Activated CD4-positive, alpha-beta memory T cell treated with anti-CD3 and anti-CD28 coated beads for 36 hours (primary cell): ENCODE results near the gene PTPN20. TPM values are rescaled to one million over a fixed set of nuclear protein-coding genes. Genes with fewer than 3 reads are reported as not detected.
"Not testable (repeated sequence)": the region's sequence is repeated elsewhere in the genome, so short reads cannot be mapped to it uniquely, and the experiment has no call there.

ENCODE experiments used
- CTCF ChIA-PET: fragments of 350-600 bp; sonication (Branson Sonifier 250); formaldehyde crosslinking; loops from one replicate; lab custom pipeline; 2021; ENCODE audit warnings: antibody characterized with exemption, inconsistent platforms; lab: Charles Lee
- POLR2A ChIA-PET: fragments of 350-600 bp; sonication (Branson Sonifier 250); formaldehyde crosslinking; loops from one replicate; lab custom pipeline; 2021; ENCODE audit warnings: antibody characterized with exemption; lab: Charles Lee
- DNase-seq: peaks from one replicate; pipeline ENCODE4 v3.0.0-alpha.2; 2020
- H3K27ac Mint-ChIP-seq: one replicate; pipeline ENCODE4 v1.8.0; 2021; ENCODE audit warnings: mixed read lengths
- H3K27me3 Mint-ChIP-seq: one replicate; pipeline ENCODE4 v1.8.0; 2021; ENCODE audit warnings: mixed read lengths
- H3K36me3 Mint-ChIP-seq: one replicate; pipeline ENCODE4 v1.8.0; 2021; ENCODE audit warnings: mixed read lengths
- H3K4me1 Mint-ChIP-seq: one replicate; pipeline ENCODE4 v1.8.0; 2021; ENCODE audit warnings: low read depth, mixed read lengths
- H3K4me3 Mint-ChIP-seq: one replicate; pipeline ENCODE4 v1.8.0; 2021; ENCODE audit warnings: mild to moderate bottlenecking, mixed read lengths
- H3K9me3 Mint-ChIP-seq: one replicate; pipeline ENCODE4 v1.8.0; 2021; ENCODE audit warnings: mixed read lengths
- intact Hi-C: fragments of 100-400 bp; cut with micrococcal nuclease; formaldehyde crosslinking; loops from one replicate; pipeline ENCODE4 v1.15.1; 2023
- total RNA-seq, 2 experiments: library from RNA; stranded (reverse); gene quantifications; one replicate each; pipeline ENCODE4 v1.2.3, GENCODE V29; 2021

The PTPN20 gene
- total RNA-seq, 2 experiments from 2014 or later, result 1.4 to 1.5 TPM

DNA sequence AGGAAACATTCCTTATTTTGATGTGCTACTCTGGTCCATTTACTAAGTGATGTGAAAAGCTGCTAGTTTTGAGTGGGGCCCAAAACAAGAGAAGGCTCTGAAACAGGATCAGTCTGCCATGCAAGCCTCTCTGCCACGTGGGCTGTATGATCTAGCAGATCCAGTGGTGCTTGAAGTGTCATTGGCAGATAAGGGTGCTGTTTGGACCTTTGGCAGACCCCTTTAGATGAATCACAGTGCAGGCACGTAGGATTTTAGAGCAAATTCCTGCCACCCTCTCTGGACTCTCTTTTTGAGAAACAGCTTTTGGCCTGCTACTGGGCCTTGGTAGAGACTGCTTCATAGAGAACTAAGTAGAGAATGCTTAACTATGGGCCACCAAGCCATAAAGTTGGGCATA is 69.0 kb downstream of the PTPN20 start:
- H3K4me3 Mint-ChIP-seq, H3K9me3 Mint-ChIP-seq, H3K4me1 Mint-ChIP-seq, H3K27ac Mint-ChIP-seq, H3K27me3 Mint-ChIP-seq, POLR2A ChIA-PET, H3K36me3 Mint-ChIP-seq, intact Hi-C loops, CTCF ChIA-PET, DNase-seq: not testable (repeated sequence)

GRCh38 chr10:46987233-46987924 is 76.2 kb downstream of the PTPN20 start:
- H3K4me1 Mint-ChIP-seq, H3K27ac Mint-ChIP-seq, CTCF ChIA-PET, POLR2A ChIA-PET, intact Hi-C loops, H3K4me3 Mint-ChIP-seq, H3K27me3 Mint-ChIP-seq, H3K9me3 Mint-ChIP-seq, DNase-seq, H3K36me3 Mint-ChIP-seq: not testable (repeated sequence)

DNA sequence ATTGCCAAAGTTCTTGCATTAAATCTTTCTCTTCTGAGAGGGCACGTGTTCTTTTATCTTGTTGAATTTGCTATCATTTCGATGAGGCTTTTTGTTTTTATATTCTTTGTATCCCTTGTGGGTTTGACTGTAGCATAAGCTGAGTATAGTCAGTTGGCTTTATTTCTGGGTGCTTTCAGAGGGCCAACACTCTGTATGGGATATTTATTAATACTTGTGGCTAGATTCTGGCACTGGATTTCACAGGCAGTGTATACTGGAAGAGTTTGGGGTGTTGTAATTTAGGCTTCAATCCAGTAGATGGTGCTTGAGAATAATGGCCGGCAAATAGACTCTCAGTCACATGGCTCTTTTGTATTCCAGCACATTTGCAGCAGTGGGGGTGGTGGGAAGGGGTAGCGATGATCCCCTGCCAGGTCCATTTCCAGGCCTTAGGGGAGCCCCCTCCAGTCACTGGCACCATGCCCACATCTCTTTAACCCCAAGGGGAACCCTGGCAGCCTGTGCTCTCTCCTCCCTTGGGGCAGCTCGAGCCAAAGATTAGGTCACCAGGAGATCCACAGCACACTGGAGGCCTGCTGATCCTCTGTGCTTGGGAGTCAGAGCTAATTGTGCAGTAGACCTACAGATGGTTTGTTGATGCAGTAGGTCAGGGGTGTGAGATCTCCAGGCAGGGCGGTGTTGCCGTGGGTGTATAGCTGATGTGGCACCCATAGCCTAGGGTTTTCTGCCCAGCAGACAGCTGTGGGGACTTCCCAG is 81.8 kb downstream of the PTPN20 start:
- Mint-ChIP-seq H3K27ac (no peak overlapping the region), H3K9me3 (peaks cover 3% of the 10 kb centered on the region), H3K4me3 (no peak overlapping the region), H3K4me1 (no peaks in the 10 kb centered on the region), H3K36me3 (peaks cover 4% of the 10 kb centered on the region), H3K27me3 (peaks cover 8% of the 10 kb centered on the region)
- no peak for DNase-seq
- CTCF ChIA-PET, result interaction anchor here (0.6 to 2.1 kb wide), 3 partner anchors 55 to 331 kb away, joined by 3 to 8 read pairs (median 4); no protein-coding TSS in a partner anchor
- intact Hi-C loops, result no loop called here
- POLR2A ChIA-PET, result no interaction called here

GRCh38 chr10:46995234-46995633 is 84.0 kb downstream of the PTPN20 start:
- ChIA-PET POLR2A (no interaction called here), CTCF (interaction anchor here (1.2 to 2.8 kb wide), 3 partner anchors 30 to 346 kb away, joined by 3 to 11 read pairs (median 4); no protein-coding TSS in a partner anchor)
- DNase-seq, result no peak
- Mint-ChIP-seq H3K4me1 (no peaks in the 10 kb centered on the region), H3K36me3 (peaks cover 4% of the 10 kb centered on the region), H3K27ac (no peak overlapping the region), H3K4me3 (no peak overlapping the region), H3K27me3 (peaks cover 12% of the 10 kb centered on the region), H3K9me3 (peaks cover 3% of the 10 kb centered on the region)
- intact Hi-C loops, result no loop called here

GRCh38 chr10:46998192-46998591 is 87.0 kb downstream of the PTPN20 start:
- no peak overlapping the region for H3K4me3 Mint-ChIP-seq
- DNase-seq, result no peak
- peaks cover 4% of the 10 kb centered on the region for H3K36me3 Mint-ChIP-seq
- peaks cover 3% of the 10 kb centered on the region for H3K9me3 Mint-ChIP-seq
- no peaks in the 10 kb centered on the region for H3K4me1 Mint-ChIP-seq
- H3K27me3 Mint-ChIP-seq, result peaks cover 18% of the 10 kb centered on the region
- no peak overlapping the region for H3K27ac Mint-ChIP-seq
- CTCF ChIA-PET, result interaction anchor here (2.8 kb wide), 1 partner anchor 27 kb away, joined by 11 read pairs; no protein-coding TSS in a partner anchor
- intact Hi-C loops, result no loop called here
- POLR2A ChIA-PET, result no interaction called here

DNA sequence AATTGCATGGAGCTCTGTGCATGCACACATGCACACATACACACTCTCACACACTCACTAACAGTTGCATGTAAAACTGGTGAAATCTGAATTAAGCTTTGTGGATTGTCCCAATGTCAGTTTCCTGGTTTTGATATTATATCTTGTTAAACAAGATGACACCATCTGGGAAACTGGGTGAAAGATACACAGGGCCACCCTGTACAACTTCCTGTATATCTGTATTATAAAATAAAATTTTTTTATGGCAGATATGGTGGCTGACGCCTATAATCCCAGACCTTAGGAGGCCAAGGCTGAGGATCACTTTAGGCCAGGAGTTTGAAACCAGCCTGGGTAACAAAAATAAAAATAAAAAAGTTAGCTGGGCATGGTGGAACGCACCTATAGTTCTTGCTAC is 87.4 kb downstream of the PTPN20 start:
- no peak overlapping the region for H3K4me3 Mint-ChIP-seq
- intact Hi-C loops, result no loop called here
- ChIA-PET CTCF (no interaction called here), POLR2A (no interaction called here)
- H3K27ac Mint-ChIP-seq, result no peak overlapping the region
- DNase-seq, result no peak
- H3K27me3 Mint-ChIP-seq, result peaks cover 19% of the 10 kb centered on the region
- H3K36me3 Mint-ChIP-seq, result peaks cover 4% of the 10 kb centered on the region
- H3K9me3 Mint-ChIP-seq, result peaks cover 3% of the 10 kb centered on the region
- H3K4me1 Mint-ChIP-seq, result no peaks in the 10 kb centered on the region

DNA sequence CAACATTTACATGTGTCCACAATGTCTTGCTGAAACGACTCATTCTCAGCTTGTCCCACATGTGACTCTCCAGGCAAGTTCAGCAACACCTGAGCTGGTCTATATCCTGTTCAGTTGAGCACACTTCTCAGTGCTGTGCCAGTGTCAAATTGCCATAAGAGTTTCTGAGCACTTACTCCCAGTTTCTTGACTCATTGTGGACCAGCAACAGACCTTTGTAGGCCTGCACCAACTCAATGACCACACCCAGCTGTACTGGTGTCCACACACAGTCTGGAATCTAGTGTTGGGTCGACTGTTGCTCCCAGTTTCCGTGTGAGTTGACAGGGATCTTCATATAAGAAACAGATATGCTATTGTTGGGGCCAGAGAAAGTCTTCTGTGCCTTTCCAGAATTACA is 88.0 kb downstream of the PTPN20 start:
- POLR2A ChIA-PET, result no interaction called here
- peaks cover 3% of the 10 kb centered on the region for H3K9me3 Mint-ChIP-seq
- intact Hi-C loops, result no loop called here
- H3K36me3 Mint-ChIP-seq, result peaks cover 4% of the 10 kb centered on the region
- no peak overlapping the region for H3K4me3 Mint-ChIP-seq
- CTCF ChIA-PET, result no interaction called here
- no peaks in the 10 kb centered on the region for H3K4me1 Mint-ChIP-seq
- H3K27ac Mint-ChIP-seq, result no peak overlapping the region
- no peak for DNase-seq
- H3K27me3 Mint-ChIP-seq, result peaks cover 19% of the 10 kb centered on the region

DNA sequence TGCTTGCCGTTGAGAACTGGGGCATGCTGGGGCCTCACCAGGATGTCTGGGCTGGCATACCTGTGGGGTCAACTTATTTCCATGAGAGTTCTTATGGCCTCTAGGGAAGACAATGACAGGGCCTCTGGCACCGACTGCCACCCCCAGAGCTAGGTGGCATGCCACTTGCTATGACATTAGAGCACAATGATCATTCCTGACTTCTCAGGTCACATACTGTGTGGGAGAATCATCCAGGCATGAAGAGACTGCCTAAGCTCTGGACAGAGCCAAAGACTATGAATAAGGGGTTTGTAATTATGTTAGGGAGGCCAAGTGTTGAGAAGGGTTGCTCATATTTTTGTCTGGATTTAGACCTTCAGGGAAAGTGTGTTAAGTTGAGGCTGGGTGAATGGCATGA is 97.5 kb downstream of the PTPN20 start:
- H3K4me1 Mint-ChIP-seq, result no peaks in the 10 kb centered on the region
- no peak overlapping the region for H3K27ac Mint-ChIP-seq
- no peaks in the 10 kb centered on the region for H3K9me3 Mint-ChIP-seq
- ChIA-PET CTCF (interaction anchor here (1.1 kb wide), 1 partner anchor 16 kb away, joined by 4 read pairs; no protein-coding TSS in a partner anchor), POLR2A (no interaction called here)
- no peak for DNase-seq
- no peaks in the 10 kb centered on the region for H3K36me3 Mint-ChIP-seq
- H3K27me3 Mint-ChIP-seq, result peaks cover 13% of the 10 kb centered on the region
- no peak overlapping the region for H3K4me3 Mint-ChIP-seq
- intact Hi-C loops, result no loop called here

DNA sequence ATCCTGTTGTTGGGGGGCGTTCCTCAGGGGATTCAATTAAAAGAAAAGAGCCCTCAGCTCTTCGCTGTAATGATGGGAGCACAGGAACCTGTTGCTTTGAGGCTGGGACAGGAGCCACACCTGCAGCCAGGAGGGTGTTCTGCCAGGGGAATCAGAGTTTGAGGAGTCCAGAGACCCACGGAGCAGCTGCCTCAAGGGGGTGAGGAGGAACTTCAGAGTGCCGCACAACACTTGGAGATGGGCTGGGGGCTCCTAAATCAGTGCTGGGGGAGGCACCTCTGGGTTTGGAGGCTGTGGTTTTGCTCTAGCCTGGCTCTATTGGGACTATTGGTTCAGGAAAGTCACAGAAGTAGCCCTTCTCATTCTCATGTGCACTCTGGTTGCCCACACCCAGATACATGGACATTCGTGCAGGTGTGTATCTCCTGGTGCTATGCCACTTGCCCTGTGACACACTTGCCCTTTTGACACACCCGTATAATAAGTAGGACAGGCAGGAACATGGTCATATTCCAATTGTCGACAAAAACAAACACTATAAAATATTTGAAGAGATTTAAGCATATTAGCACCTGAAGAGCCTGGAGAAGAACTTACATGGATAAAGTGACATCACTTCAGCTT is 98.1 kb downstream of the PTPN20 start:
- Mint-ChIP-seq H3K9me3 (no peaks in the 10 kb centered on the region), H3K27ac (no peak overlapping the region), H3K36me3 (no peaks in the 10 kb centered on the region), H3K27me3 (peaks cover 13% of the 10 kb centered on the region), H3K4me1 (no peaks in the 10 kb centered on the region), H3K4me3 (no peak overlapping the region)
- CTCF ChIA-PET, result interaction anchor here (1.1 kb wide), 1 partner anchor 15 kb away, joined by 4 read pairs; no protein-coding TSS in a partner anchor
- DNase-seq, result no peak
- intact Hi-C loops, result no loop called here
- POLR2A ChIA-PET, result no interaction called here

GRCh38 chr10:47010036-47010435 is 98.8 kb downstream of the PTPN20 start:
- Mint-ChIP-seq H3K9me3 (no peaks in the 10 kb centered on the region), H3K4me1 (no peaks in the 10 kb centered on the region), H3K36me3 (no peaks in the 10 kb centered on the region), H3K27me3 (peaks cover 13% of the 10 kb centered on the region), H3K4me3 (no peak overlapping the region), H3K27ac (no peak overlapping the region)
- POLR2A ChIA-PET, result no interaction called here
- no peak for DNase-seq
- CTCF ChIA-PET, result interaction anchor here (0.9 kb wide), 1 partner anchor 15 kb away, joined by 4 read pairs; no protein-coding TSS in a partner anchor
- intact Hi-C loops, result no loop called here

DNA sequence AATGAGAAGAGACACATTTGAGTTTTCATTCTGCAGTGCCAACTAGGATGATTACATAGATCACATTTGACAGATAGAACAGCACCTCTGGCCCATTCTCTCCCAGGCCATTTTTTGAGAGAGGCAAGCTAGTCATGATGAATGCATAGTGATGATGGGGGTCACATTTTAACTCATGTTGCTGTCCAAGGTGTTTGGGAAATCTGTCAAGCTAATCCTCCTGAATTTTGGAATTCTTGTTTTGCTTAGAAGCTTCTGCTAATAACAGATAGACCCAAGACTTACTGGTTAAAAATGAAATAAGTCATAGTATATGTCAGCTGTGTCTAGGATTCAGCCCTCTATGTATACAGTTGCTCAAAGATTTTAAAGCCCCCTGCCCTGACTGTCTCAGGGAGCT is 101.0 kb downstream of the PTPN20 start:
- no peaks in the 10 kb centered on the region for H3K36me3 Mint-ChIP-seq
- intact Hi-C loops, result no loop called here
- no peak overlapping the region for H3K4me3 Mint-ChIP-seq
- ChIA-PET CTCF (interaction anchor here (2.2 kb wide), 1 partner anchor 12 kb away, joined by 10 read pairs; no protein-coding TSS in a partner anchor), POLR2A (interaction anchor here (0.7 kb wide), 1 partner anchor 340 kb away, joined by 3 read pairs; no protein-coding TSS in a partner anchor)
- no peak overlapping the region for H3K27ac Mint-ChIP-seq
- no peaks in the 10 kb centered on the region for H3K4me1 Mint-ChIP-seq
- DNase-seq, result no peak
- H3K27me3 Mint-ChIP-seq, result peaks cover 11% of the 10 kb centered on the region
- no peaks in the 10 kb centered on the region for H3K9me3 Mint-ChIP-seq
